ENCODE measurements around the gene AKR1B15. TPM values are rescaled to one million over a fixed set of nuclear protein-coding genes. Genes with fewer than 3 reads are reported as not detected.

AKR1B15 gene
- polyA plus RNA-seq, 2 donors, result 0.24 to 0.86 TPM

Other genes with a start within 250 kb of the AKR1B15 start
- 1 to 10 TPM; 2.2 to 2.3 TPM for gene SLC35B4, start 232.2 kb upstream of the AKR1B15 start, polyA plus RNA-seq
- gene AKR1B1, start 90.0 kb upstream of the AKR1B15 start, polyA plus RNA-seq, result 10 to 100 TPM; 10.6 to 20.6 TPM
- 100 to 1,000 TPM; 104 to 183 TPM for gene AKR1B10, start 21.5 kb upstream of the AKR1B15 start, polyA plus RNA-seq
- 10 to 100 TPM in 1 of 2 donors, 1 to 10 TPM in 1; 9.5 to 27.1 TPM for gene BPGM, start 97.7 kb downstream of the AKR1B15 start, polyA plus RNA-seq
- 100 to 1,000 TPM in 1 of 2 donors, 10 to 100 TPM in 1; 93.4 to 128 TPM for gene CALD1, start 230.5 kb downstream of the AKR1B15 start, polyA plus RNA-seq